Kidney epithelial cell (primary cell): ENCODE results near the gene KIAA1958. TPM values are rescaled to one million over a fixed set of nuclear protein-coding genes. Genes with fewer than 3 reads are reported as not detected.

ENCODE experiments used
- DNase-seq: peaks from one replicate; pipeline ENCODE4 v3.0.0-alpha.2; 2010; ENCODE audit warnings: low read depth
- H3K27me3 ChIP-seq: 2 replicates; pipeline ENCODE4 v1.6.0; 2011; ENCODE audit warnings: low read length; ENCODE audit not compliant: control insufficient read depth, insufficient read depth
- H3K36me3 ChIP-seq: 2 replicates; pipeline ENCODE4 v1.5.1; 2011; ENCODE audit warnings: low read length; ENCODE audit not compliant: control insufficient read depth, insufficient read depth
- H3K4me3 ChIP-seq: 2 replicates; pipeline ENCODE4 v1.5.1; 2011; ENCODE audit warnings: low read depth, mild to moderate bottlenecking, control low read depth, low read length
- CTCF ChIP-seq: IDR thresholded peaks from 2 replicates; pipeline ENCODE4 v1.5.1; 2011; ENCODE audit warnings: mild to moderate bottlenecking, moderate library complexity, low read length, control low read depth, inconsistent platforms; ENCODE audit not compliant: insufficient read depth, poor library complexity, severe bottlenecking
- total RNA-seq: library from RNA; depleted of rRNA; stranded (reverse); fragments of >200 nt; gene quantifications from 2 replicates; pipeline ENCODE4 v1.2.3, GENCODE V29; 2015

The KIAA1958 gene
- total RNA-seq, 1 donor from 2014 or later = 7.5 TPM

DNA sequence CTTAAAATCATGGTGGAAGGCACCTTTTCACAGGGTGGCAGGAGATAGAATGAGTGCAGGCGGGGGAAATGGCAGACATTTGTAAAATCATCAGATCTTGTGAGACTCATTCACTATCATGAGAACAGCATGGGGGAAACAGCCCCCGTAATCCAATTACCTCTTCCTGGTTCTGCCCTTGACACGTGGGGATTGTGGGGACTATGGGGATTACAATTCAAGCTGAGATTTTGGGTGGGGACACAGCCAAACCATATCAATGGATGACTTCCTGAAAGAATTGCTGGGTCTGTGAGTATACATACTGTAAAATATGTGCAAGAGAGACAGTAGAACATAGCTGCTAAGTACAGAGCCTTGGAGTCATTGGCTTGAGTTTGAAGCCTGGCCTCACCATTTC, 47.0 kb downstream of the KIAA1958 start:
- no peak overlapping the region for H3K4me3 ChIP-seq
- DNase-seq = no peak
- TF ChIP-seq CTCF = no peak
- no peaks in the 10 kb centered on the region for H3K36me3 ChIP-seq
- no peaks in the 10 kb centered on the region for H3K27me3 ChIP-seq

DNA sequence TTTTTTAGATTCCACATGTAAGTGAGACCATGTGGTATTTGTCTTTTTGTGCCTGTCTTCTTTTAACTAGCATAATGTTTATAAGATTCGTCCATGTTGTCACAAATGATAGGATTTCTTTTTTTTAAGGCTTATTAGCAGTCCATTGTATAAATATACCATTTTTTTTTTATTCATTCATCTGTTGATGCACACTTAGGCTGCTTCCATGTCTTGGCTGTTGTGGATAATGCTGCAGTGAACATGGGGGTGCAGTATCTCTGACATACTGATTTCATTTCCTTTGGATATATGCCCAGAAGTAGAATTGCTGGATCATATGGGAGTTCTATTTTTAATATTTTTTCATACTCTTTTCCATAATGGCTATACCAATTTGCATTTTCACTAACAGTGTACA, 48.7 kb downstream of the KIAA1958 start:
- no peaks in the 10 kb centered on the region for H3K36me3 ChIP-seq
- H3K4me3 ChIP-seq = no peak overlapping the region
- DNase-seq = no peak
- TF ChIP-seq CTCF = no peak
- H3K27me3 ChIP-seq = no peaks in the 10 kb centered on the region

- TF ChIP-seq CTCF = no peak
- DNase-seq = no peak
Observed at GRCh38 chr9:112535811-112536210, 49.2 kb downstream of the KIAA1958 start.

GRCh38 chr9:112537561-112537960, 50.9 kb downstream of the KIAA1958 start:
- H3K36me3 ChIP-seq = no peaks in the 10 kb centered on the region
- no peak for DNase-seq
- no peak overlapping the region for H3K4me3 ChIP-seq
- H3K27me3 ChIP-seq = no peaks in the 10 kb centered on the region
- TF ChIP-seq CTCF = no peak

More at GRCh38 chr9:112535811-112536210, 49.2 kb downstream of the KIAA1958 start:
- H3K4me3 ChIP-seq = no peak overlapping the region
- no peaks in the 10 kb centered on the region for H3K27me3 ChIP-seq
- H3K36me3 ChIP-seq = no peaks in the 10 kb centered on the region

DNA sequence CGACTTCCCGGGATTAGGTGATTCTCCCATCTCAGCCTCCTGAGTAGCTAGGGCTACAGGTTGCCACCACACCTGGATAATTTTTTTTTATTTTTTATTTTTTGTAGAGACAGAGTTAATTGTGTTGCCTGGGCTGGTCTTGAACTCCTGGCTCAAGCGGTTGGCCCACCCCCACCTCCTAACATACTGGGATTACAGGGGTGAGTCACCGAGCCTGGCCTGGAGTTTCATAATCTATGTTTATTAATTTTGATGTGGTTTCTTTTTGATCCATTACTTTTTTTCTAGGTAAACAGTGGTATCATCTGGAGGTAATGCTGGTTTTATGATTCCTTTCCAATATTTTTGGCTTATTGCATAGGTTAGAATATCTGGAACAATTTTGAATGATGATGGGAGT, 54.2 kb downstream of the KIAA1958 start:
- no peak for DNase-seq
- TF ChIP-seq CTCF = no peak
- Histone ChIP-seq H3K27me3 (no peaks in the 10 kb centered on the region), H3K4me3 (no peak overlapping the region), H3K36me3 (no peaks in the 10 kb centered on the region)

DNA sequence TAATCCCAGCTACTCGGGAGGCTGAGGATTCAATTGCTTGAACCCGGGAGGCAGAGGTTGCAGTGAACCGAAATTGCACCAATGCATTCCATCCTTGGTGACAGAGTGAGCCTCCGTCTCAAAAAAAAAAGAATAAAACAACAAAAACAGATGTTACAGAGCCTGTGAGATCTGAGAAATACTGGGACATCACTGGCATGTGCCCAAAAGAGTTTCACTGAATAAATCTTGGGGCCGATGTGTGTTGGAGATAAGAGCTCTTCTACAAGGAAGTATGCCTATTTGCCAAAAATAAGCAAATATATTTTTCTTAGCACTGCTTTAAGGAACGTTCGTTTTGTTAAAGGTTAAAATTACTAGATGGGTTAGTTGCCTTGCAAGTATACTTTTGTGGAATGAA, 55.1 kb downstream of the KIAA1958 start:
- Histone ChIP-seq H3K4me3 (no peak overlapping the region), H3K36me3 (no peaks in the 10 kb centered on the region), H3K27me3 (no peaks in the 10 kb centered on the region)
- no peak for TF ChIP-seq CTCF
- DNase-seq = no peak
